ENCODE results near the gene NEU2.

GRCh38 chr2:232984451-232985207 is 47.8 kb upstream of the NEU2 start:
- TF ChIP-seq KLF16 (tag by site-specific recombination; IDR thresholded peaks at IDR 0.05) (no peak), CTCF (tag by site-specific recombination; IDR thresholded peaks at IDR 0.05) (no peak), ZBTB49 (tag by site-specific recombination; IDR thresholded peaks at IDR 0.05; ENCODE audit: low read depth) (no peak), ZNF624 (tag by site-specific recombination; IDR thresholded peaks at IDR 0.05) (no peak), ZNF596 (tag by site-specific recombination; IDR thresholded peaks at IDR 0.05) (no peak), ZBTB20 (tag by site-specific recombination; IDR thresholded peaks at IDR 0.05) (no peak), ZNF639 (tag by site-specific recombination; IDR thresholded peaks at IDR 0.05) (no peak), ZNF488 (tag by site-specific recombination; IDR thresholded peaks at IDR 0.05) (no peak), PBX3 (CRISPR knock-in tag; IDR thresholded peaks at IDR 0.05) (no peak), GLI4 (tag by site-specific recombination; IDR thresholded peaks at IDR 0.05) (no peak)
